Endothelial cell of umbilical vein (primary cell): ENCODE measurements around the gene DOCK1. TPM values are rescaled to one million over a fixed set of nuclear protein-coding genes. Genes with fewer than 3 reads are reported as not detected.
"Not testable (repeated sequence)": the region's sequence is repeated elsewhere in the genome, so short reads cannot be mapped to it uniquely, and the experiment has no call there.

Experiments used
- BruUV-seq: library from RNA; stranded (reverse); fragments of 400-500 nt; replicated peaks from 2 replicates; lab custom pipeline; 2021; lab: Mats Ljungman, UMichigan
- CTCF ChIA-PET: fragments of 300-600, 350-600 bp; sonication (Branson Sonifier 250); formaldehyde crosslinking; loops from one replicate; lab custom pipeline; 2021; ENCODE audit warnings: antibody characterized with exemption, inconsistent platforms; lab: Charles Lee
- POLR2A ChIA-PET: fragments of 300-600, 350-600 bp; sonication (Branson Sonifier 250); formaldehyde crosslinking; loops from one replicate; lab custom pipeline; 2021; ENCODE audit warnings: antibody characterized with exemption, inconsistent platforms; lab: Charles Lee
- DNase-seq: peaks from one replicate; pipeline ENCODE4 v3.0.0-alpha.2; 2011; ENCODE audit warnings: low read depth, low spot score
- FAIRE-seq: peaks from 2 replicates; lab custom pipeline; 2011; peaks lifted over from hg19 to GRCh38; lab: Jason Lieb, UNC
- H2AFZ ChIP-seq: 2 replicates; pipeline ENCODE4 v1.6.0; 2012; ENCODE audit warnings: low read depth, low read length, control low read depth, inconsistent platforms
- H3K27ac ChIP-seq: 2 replicates; pipeline ENCODE4 v1.5.1; 2011; ENCODE audit warnings: low read depth, mild to moderate bottlenecking, control low read depth, low read length, moderate library complexity; ENCODE audit not compliant: insufficient read depth
- H3K27me3 ChIP-seq, 2 experiments: 2 replicates each; pipeline versions ENCODE4 v1.6.0 to v1.6.1; 2011; ENCODE audit warnings: low read length in 2 of 2, mixed read lengths in 1 of 2; ENCODE audit not compliant: control insufficient read depth in 2 of 2, insufficient read depth in 2 of 2
- H3K36me3 ChIP-seq, 2 experiments: 2 replicates in 1 of 2; 3 replicates in 1 of 2; pipeline ENCODE4 v1.5.1; 2011; ENCODE audit warnings: low read length in 2 of 2, mild to moderate bottlenecking in 1 of 2, moderate library complexity in 1 of 2; ENCODE audit not compliant: control insufficient read depth in 2 of 2, insufficient read depth in 2 of 2; ENCODE audit errors: extremely low read depth in 1 of 2
- H3K4me1 ChIP-seq: 3 replicates; pipeline ENCODE4 v1.5.1; 2011; ENCODE audit warnings: mild to moderate bottlenecking, low read length; ENCODE audit not compliant: control insufficient read depth, insufficient read depth; ENCODE audit errors: extremely low read depth
- H3K4me2 ChIP-seq: 2 replicates; pipeline ENCODE4 v1.6.1; 2011; ENCODE audit warnings: low read length, control low read depth, mixed read lengths; ENCODE audit not compliant: insufficient read depth
- H3K4me3 ChIP-seq, 3 experiments: fragments of 200-600 bp in 1 of 3; sonication (generic), shearing (Covaris generic) in 1 of 3; replicated peaks in 1 of 3; 2 replicates each; pipeline ENCODE4 v1.5.1; 2011 to 2016; ENCODE audit warnings: control low read depth in 3 of 3, low read length in 3 of 3, mild to moderate bottlenecking in 2 of 3, inconsistent platforms in 1 of 3, low read depth in 1 of 3, moderate library complexity in 1 of 3; ENCODE audit not compliant: insufficient read depth in 1 of 3
- H3K79me2 ChIP-seq: 2 replicates; pipeline ENCODE4 v1.6.0; 2012; ENCODE audit warnings: low read length, inconsistent platforms; ENCODE audit not compliant: control insufficient read depth, insufficient read depth
- H3K9ac ChIP-seq: replicated peaks from 2 replicates; pipeline ENCODE3; 2011; ENCODE audit warnings: low read length, control low read depth; ENCODE audit not compliant: insufficient read depth; ENCODE audit errors: extremely low read depth
- H3K9me1 ChIP-seq: replicated peaks from 3 replicates; pipeline ENCODE4 v1.6.0; 2011; ENCODE audit warnings: mild to moderate bottlenecking, low read length; ENCODE audit not compliant: control insufficient read depth, insufficient read depth; ENCODE audit errors: extremely low read depth
- H3K9me3 ChIP-seq: replicated peaks from 2 replicates; pipeline ENCODE4 v1.5.1; 2012; ENCODE audit warnings: low read length, inconsistent platforms; ENCODE audit not compliant: control insufficient read depth, insufficient read depth
- H4K20me1 ChIP-seq: replicated peaks from 2 replicates; pipeline ENCODE3; 2011; ENCODE audit warnings: mild to moderate bottlenecking, low read length; ENCODE audit not compliant: control insufficient read depth, insufficient read depth; ENCODE audit errors: extremely low read depth
- CTCF ChIP-seq, 2 donors: IDR thresholded peaks; 1 replicate in 1 of 2; 2 replicates in 1 of 2; pipeline ENCODE4 v1.5.1; 2011; ENCODE audit warnings: low read length in 2 of 2, mild to moderate bottlenecking in 2 of 2, moderate library complexity in 2 of 2, control low read depth in 1 of 2, inconsistent platforms in 1 of 2, low read depth in 1 of 2; ENCODE audit not compliant: insufficient read depth in 1 of 2; ENCODE audit errors: extremely low read depth in 1 of 2
- EZH2 ChIP-seq: IDR thresholded peaks from 2 replicates; pipeline ENCODE4 v1.6.1; 2012; ENCODE audit warnings: borderline replicate concordance, low read depth, mild to moderate bottlenecking, moderate library complexity, low read length, inconsistent platforms; ENCODE audit not compliant: severe bottlenecking
- FOS ChIP-seq: IDR thresholded peaks from 2 replicates; pipeline ENCODE4 v1.6.1; 2011; ENCODE audit warnings: mild to moderate bottlenecking, low read length, moderate library complexity, borderline replicate concordance; ENCODE audit not compliant: insufficient read depth
- GATA2 ChIP-seq: IDR thresholded peaks from 2 replicates; pipeline ENCODE4 v1.7.0; 2011; ENCODE audit warnings: low read depth, mild to moderate bottlenecking, moderate library complexity, mixed read lengths, low read length; ENCODE audit not compliant: insufficient read length, insufficient read depth
- JUN ChIP-seq: IDR thresholded peaks from 2 replicates; pipeline ENCODE4 v1.6.1; 2011; ENCODE audit warnings: borderline replicate concordance, low read depth; ENCODE audit not compliant: insufficient read length, insufficient read depth
- MAX ChIP-seq: IDR thresholded peaks from 2 replicates; pipeline ENCODE4 v1.6.1; 2011; ENCODE audit not compliant: insufficient read depth, insufficient read length
- MYC ChIP-seq: IDR thresholded peaks from one replicate; pipeline ENCODE4 v1.6.1; 2011; ENCODE audit warnings: mild to moderate bottlenecking, low read depth, low read length
- POLR2A ChIP-seq: IDR thresholded peaks from 2 replicates; pipeline ENCODE4 v1.6.1; 2012; ENCODE audit warnings: low read depth, mild to moderate bottlenecking, control low read depth, low read length
- POLR2AphosphoS5 ChIP-seq: IDR thresholded peaks from 2 replicates; pipeline ENCODE4 v1.6.1; 2012; ENCODE audit warnings: low read depth, mild to moderate bottlenecking, control low read depth, low read length, moderate library complexity; ENCODE audit not compliant: insufficient read depth
- dilution Hi-C: fragments of 300-500 bp; cut with MboI; formaldehyde crosslinking; loops from one replicate; pipeline ENCODE4 v1.15.0; 2019; ENCODE audit warnings: low sequenced_read_pairs; ENCODE audit not compliant: extremely low pct_ligation_motif_present
- intact Hi-C: fragments of 100-400 bp; cut with micrococcal nuclease; formaldehyde crosslinking; loops from one replicate; pipeline ENCODE4 v1.10.0; 2022
- polyA plus RNA-seq, 4 experiments: library from polyadenylated mRNA; depleted of rRNA in 3 of 4; stranded (reverse) in 3 of 4; unstranded in 1 of 4; fragments of >200 nt; gene quantifications; 2 replicates each; pipeline versions ENCODE4 v1.2.1 to v1.2.3, GENCODE V29; 2011 to 2012; ENCODE audit warnings: missing spikeins in 1 of 4
- total RNA-seq: library from RNA; stranded (reverse); gene quantifications from 2 replicates; pipeline ENCODE4 v1.2.3, GENCODE V29; 2021

The DOCK1 gene
- total and polyA plus RNA-seq, 2 donors (not counting 3 experiments of a cell fraction or from before 2014, with no cell fraction given), result 22.5 to 83.1 TPM

DNA sequence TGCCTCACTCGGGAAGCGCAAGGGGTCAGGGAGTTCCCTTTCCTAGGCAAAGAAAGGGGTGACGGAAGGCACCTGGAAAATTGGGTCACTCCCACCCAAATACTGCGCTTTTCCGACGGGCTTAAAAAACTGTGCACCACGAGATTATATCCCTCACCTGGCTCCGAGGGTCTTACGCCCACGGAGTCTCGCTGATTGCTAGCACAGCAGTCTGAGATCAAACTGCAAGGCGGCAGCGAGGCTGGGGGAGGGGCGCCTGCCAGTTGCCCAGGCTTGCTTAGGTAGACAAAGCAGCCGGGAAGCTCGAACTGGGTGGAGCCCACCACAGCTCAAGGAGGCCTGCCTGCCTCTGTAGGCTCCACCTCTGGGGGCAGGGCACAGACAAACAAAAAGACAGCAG is 23.2 kb upstream of the DOCK1 start:
- H3K4me1 ChIP-seq, DNase-seq, POLR2A ChIA-PET, H3K36me3 ChIP-seq, H3K9ac ChIP-seq, H3K4me2 ChIP-seq, H3K27ac ChIP-seq, BruUV-seq, H3K9me3 ChIP-seq, intact Hi-C loops, H3K9me1 ChIP-seq, FAIRE-seq, H4K20me1 ChIP-seq, H2AFZ ChIP-seq, H3K4me3 ChIP-seq, dilution Hi-C loops, H3K79me2 ChIP-seq, H3K27me3 ChIP-seq, CTCF ChIA-PET: not testable (repeated sequence)

GRCh38 chr10:126888436-126888835 is 16.8 kb upstream of the DOCK1 start:
- dilution Hi-C loops, H3K4me3 ChIP-seq, H3K9ac ChIP-seq, POLR2A ChIA-PET, H3K9me1 ChIP-seq, H4K20me1 ChIP-seq, intact Hi-C loops, H3K4me2 ChIP-seq, H3K36me3 ChIP-seq, DNase-seq, CTCF ChIA-PET, H3K79me2 ChIP-seq, H3K27me3 ChIP-seq, FAIRE-seq, BruUV-seq, H2AFZ ChIP-seq, H3K4me1 ChIP-seq, H3K9me3 ChIP-seq, H3K27ac ChIP-seq: not testable (repeated sequence)

DNA sequence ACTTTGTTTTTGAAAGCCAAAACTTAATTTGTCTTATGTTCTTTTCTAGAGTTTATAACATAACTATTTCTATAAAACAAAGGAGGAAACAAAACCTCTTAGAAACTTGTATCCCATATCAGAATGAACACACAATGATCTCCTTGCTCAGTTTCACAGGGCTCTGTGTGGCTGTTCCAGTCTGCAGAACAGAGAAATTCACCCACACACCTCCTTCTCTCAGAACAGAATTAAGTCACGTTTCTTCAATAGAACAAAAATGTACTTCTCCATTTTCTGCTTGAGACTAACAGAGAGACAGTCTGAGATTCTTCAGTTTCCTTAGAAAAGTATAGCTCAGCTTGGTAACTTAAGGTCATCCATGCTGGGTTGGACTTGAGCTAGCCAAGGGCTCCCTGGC is 15.8 kb upstream of the DOCK1 start:
- dilution Hi-C loops, result no loop called here
- Histone ChIP-seq H4K20me1 (no peaks in the 10 kb centered on the region), H3K4me1 (no peaks in the 10 kb centered on the region), H3K9me3 (no peaks in the 10 kb centered on the region), H3K36me3 (no peaks in the 10 kb centered on the region), H3K9ac (no peak overlapping the region), H3K79me2 (no peaks in the 10 kb centered on the region), H3K27ac (no peak overlapping the region), H3K4me2 (no peak overlapping the region), H3K9me1 (no peaks in the 10 kb centered on the region), H3K4me3 (no peak overlapping the region), H2AFZ (no peak overlapping the region), H3K27me3 (no peaks in the 10 kb centered on the region)
- intact Hi-C loops, result no loop called here
- DNase-seq, result no peak
- TF ChIP-seq JUN (no peak), FOS (no peak), MAX (no peak), POLR2A (no peak), GATA2 (no peak), MYC (no peak), POLR2AphosphoS5 (no peak), EZH2 (no peak), CTCF (IDR thresholded peaks at IDR 0.05; ENCODE audit: extremely low read depth in 1 of 2, insufficient read depth in 1 of 2, low read depth in 1 of 2, low read length in 2 of 2) (no peak)
- no peak for FAIRE-seq
- ChIA-PET CTCF (no interaction called here), POLR2A (no interaction called here)
- BruUV-seq, result no TSS peak
